Stimulated activated CD4-positive, alpha-beta T cell treated with anti-CD3 and anti-CD28 coated beads, Interleukin-1b, Interleukin-23, amount 100 ng/mL, for 1 hour (primary cell): ENCODE data around the gene LMBR1.
A peak's percentile ranks its signal among the peaks of the same experiment; 100 is the strongest.
"Not testable (repeated sequence)": the region's sequence is repeated elsewhere in the genome, so short reads cannot be mapped to it uniquely, and the experiment has no call there.

Experiments
- DNase-seq, 2 donors: peaks; one replicate each; pipeline ENCODE4 v3.0.0-alpha.2; 2020; ENCODE audit warnings: low read depth in 2 of 2

The LMBR1 gene

DNA sequence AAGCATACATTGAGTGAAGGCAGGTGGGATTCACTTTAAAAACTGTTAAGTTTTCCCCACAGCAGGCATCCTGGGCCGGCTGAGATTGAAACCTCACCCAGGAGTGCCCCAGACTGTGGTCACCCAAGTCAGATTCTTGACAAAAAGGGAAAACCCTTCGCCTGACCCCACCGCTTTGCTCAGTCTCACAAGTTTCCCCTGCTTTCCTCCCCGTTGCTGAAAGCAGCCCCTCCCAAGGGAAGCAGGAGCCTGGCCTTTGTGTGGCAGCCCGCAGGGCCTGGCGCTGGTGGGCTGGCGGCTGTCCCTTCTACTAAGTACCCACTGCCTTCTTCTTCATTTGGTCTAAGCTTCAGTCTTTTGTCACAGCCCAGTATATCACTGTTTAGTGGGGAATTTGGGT lies 236.4 kb downstream of the LMBR1 start:
- no peak for DNase-seq

GRCh38 chr7:156655983-156656382 lies 237.0 kb downstream of the LMBR1 start:
- DNase-seq, result no peak

DNA sequence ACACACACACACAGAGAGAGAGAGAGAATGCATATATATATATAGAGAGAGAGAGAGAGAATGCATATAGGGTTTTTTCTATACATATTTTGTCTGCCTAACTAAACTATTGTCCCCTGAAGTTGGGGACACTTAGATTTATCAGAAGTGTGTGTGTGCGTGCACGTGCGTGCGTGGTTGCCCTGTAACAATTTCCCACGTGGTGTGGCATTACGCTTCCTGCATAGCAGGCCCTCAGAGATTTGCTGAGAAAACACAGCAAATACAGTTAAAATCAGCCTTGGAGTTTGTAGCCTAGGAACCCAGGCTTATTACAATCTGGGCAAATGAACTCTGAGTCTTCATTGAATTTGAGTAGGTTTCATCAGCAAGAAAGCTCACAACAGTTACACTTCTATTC lies 237.7 kb downstream of the LMBR1 start:
- no peak for DNase-seq

GRCh38 chr7:156654511-156655234 lies 238.3 kb downstream of the LMBR1 start:
- DNase-seq, result no peak

GRCh38 chr7:156652886-156653568 lies 240.0 kb downstream of the LMBR1 start:
- no peak for DNase-seq

GRCh38 chr7:156651474-156651873 lies 241.5 kb downstream of the LMBR1 start:
- no peak for DNase-seq

DNA sequence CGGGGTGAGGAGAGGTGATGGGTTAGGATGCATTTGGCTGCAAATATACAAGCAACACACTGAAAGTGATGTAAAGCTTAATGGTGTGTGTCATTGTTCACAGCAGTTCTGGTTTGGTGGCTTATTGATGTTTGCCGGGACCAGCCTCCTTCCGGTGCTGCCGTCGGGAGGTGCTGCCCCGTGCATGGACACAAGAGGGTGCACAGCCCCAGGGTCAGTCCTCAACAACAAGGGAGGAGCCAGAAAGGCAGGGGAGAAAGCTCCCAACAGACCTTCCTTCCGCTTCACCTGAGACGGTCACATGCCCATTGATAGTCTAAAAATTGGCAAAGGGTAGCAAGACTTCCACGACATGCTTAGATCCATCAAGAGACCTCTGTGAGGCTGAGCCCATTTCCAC lies 242.9 kb downstream of the LMBR1 start:
- DNase-seq, result no peak

DNA sequence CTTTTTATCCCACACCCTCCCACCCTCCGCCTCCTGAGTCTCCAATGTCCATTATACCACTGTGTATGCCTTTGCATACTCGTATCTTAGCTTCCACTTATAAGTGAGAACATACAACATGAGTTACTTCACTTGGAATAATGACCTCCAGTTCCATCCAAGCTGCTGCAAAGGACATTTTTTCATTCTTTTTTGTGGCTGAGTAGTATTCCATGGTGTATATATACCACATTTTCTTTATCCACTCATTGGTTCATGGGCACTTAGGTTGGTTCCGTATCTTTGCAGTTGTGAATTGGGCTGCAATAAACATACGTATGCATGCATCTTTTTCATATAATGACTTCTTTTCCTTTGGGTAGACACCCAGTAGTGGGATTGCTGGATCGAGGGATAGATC lies 245.7 kb downstream of the LMBR1 start:
- DNase-seq, result not testable (repeated sequence)

DNA sequence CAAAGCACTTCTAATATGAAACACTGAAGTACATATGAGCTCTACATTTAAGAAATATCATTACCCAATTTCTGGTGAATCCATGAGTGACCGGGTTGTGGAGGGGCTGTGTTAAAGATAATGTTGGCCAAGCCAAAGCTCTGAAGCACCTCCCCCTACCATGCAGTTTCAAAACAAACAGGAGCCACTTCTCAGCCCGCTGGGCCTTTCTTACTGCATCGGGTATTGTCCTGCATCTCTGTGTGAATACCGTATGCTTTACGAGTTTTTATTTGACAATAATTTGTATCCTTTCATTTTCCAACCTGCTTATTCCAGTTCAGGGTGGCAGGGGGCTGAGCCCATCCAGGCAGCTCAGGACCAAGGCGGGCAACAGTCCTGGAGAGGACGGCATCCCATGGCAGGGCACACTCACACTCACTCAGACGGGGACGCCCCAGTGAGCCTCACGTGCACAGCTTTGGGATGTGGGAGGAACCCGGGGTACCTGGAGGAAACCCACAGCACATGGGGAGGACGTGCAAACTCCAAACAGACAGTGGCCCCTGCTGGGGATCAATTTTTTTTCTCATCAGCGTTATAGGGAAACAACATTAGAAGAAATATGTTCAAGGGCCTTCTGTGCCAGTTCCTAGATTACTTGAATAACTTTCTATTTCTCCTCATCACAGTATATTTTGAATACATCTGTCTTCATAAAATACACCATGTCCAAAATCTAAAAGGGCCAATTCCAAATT lies 250.5 kb downstream of the LMBR1 start:
- DNase-seq, result no peak

- DNase-seq, result peak in 1 of 2 donors; percentile 15
These were observed 252.0 kb downstream of the LMBR1 start for GRCh38 chr7:156640949-156641485.

DNA sequence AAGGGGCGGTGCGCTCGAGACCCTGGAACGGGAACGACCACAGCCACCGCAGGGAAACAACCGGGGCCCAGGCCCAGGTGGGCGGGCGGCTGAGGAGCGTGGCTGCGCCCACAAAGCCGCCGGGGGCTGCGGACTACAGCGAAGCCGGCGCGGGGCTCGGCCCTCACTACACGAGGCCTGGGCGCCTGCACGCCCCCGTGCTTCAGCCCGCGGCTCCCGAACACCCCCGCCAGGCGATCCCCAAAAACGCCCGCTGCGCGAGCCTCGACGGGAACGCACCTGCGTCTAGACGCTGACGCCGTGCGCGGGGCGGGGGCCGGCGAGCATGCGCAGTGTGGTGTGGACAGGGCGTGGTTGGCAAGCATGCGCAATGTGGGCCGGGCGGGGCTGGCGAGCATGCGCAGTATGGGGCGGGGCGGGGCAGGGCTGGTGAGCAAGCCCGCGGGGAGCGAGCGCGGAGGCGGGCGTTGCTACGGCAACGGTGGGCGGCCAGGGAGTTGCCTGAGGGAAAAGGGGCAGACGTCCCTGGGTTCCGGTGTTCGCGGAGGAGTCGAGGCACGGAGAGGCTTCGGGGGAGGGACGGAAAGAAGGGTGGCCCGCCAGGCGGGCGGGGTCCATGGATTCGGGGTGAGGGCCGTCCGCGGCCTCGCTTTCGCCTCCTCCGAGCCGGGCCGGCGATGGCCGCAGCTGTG lies 252.6 kb downstream of the LMBR1 start, which contains the start of gene RNF32:
Gene RNF32 (plus strand): TSS at position 518 of the 692 bp plus-strand sequence. CDS start 3,104 bp downstream, outside the sequence.
- peak; percentile 89 to 100 for DNase-seq

GRCh38 chr7:156639426-156640256 lies 253.3 kb downstream of the LMBR1 start:
- no peak for DNase-seq

DNA sequence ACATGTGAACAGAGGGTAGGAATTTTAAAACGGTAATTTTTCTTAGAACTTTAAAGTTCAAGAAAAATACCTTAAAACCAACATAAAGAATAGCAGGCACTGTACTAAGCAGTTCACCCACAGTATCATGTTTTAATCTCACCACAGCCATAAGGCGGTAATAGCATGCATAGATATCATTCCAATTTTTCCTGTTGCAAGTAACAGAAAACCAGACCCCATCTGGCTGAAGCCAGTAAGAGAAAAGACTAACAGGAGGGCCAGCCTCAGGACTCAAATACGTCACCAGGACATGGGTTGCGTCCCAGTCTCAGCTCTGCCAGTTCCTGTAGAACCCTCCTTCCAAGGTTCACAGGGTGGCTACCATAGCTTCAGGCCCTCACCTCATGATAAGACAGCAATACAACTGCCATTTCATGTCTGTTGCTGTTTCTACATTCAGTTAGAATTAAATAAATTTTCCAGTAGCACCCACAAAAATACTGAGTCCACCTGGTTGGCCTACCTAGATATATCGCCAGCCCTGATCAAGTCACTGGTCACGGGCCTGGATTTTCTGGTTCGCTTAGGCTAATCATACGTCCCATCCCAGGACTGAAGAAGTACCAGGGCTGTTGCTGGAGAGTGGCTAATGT lies 254.4 kb downstream of the LMBR1 start:
- no peak for DNase-seq

- not testable (repeated sequence) for DNase-seq
These were observed 255.9 kb downstream of the LMBR1 start for GRCh38 chr7:156637093-156637492.

DNA sequence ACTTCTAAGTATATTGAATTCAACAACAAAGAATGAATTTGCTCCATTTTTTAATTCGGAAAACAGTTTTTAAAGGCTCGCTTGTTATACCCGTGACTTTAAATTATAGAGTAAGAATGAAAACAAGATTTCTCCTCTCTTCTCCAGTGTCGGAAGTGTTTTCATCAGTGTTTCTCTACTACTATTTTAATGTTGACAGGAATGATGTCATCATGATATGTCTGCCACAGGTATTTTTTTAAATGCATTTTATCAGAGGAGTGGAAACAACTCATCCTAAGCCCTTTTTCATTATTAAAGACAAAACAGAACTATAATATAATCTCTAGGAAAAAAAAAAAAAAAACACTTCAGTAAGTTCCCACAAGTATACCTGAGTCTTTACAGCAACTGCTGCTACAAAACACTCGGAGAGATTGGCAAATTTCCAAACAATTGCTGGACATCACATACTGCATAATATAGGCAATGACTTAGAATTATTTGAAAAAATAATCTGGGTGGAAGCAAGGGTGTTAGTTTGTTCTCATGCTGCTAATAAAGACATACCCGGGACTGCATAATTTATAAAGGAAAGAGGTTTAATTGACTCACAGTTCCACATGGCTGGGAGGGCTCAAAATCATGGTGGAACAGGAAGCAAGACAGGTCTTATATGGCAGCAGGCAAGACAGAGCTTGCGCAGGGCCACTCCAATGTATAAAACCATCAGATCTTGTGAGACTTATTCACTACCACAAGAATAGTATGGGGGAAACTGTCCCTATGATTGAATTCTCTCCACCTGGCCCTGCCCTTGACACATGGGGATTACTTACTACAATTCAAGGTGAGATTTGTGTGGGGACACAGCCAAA lies 257.2 kb downstream of the LMBR1 start:
- DNase-seq, result no peak

DNA sequence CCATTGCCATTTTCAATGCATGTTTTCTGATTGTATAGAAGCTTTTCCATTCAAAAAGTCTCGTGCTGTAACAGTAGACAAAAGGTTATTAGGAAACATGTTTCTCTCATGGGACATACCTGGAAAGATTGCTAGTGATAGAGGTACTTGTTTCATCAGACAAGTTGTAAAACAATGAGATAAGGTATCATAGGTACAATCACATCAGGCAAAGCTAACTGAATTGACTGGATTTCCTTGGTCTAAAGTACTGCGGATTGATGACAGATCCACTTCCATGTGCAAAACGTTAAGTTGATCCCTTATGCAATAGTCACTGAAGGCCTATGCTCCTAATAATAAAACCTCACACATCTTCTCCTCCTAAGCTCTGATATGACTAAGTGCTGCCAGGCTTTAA lies 258.9 kb downstream of the LMBR1 start:
- DNase-seq, result no peak

DNA sequence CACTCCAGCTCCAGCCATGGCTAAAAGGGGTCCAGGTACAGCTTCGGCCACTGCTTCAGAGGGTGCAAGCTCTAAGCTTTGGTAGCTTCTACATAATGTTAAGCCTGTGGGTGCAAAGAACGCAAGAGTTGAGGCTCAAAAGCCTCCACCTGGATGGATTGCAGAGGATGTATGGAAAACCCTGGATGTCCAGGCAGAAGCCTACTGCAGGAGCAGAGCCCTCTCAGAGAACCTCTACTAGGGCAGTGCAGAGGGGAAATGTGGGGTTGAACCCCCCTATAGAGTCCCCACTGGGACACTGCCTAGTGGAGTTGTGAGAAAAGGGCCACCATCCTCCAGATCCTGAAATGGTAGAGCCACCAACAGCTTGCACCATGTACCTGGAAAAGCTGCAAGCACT lies 263.1 kb downstream of the LMBR1 start:
- no peak for DNase-seq

- DNase-seq, result no peak
These were observed 264.4 kb downstream of the LMBR1 start for GRCh38 chr7:156628562-156628961.
